Measurements from ENCODE around the gene SMAD1. TPM values are rescaled to one million over a fixed set of nuclear protein-coding genes. Genes with fewer than 3 reads are reported as not detected.

SMAD1 gene
- polyA plus RNA-seq, 1 of the 3 experiments (the other 2 are of a cell fraction), result 46.0 TPM

GRCh38 chr4:145493166-145493565 is 11.5 kb downstream of the SMAD1 start:
- peaks cover 77% of the 10 kb centered on the region for H3K79me2 ChIP-seq (ENCODE audit: insufficient read depth)
- TF ChIP-seq TAF1 (IDR thresholded peaks at IDR 0.05; ENCODE audit: borderline replicate concordance, low read depth, low read length) (no peak), PBX3 (IDR thresholded peaks at IDR 0.05) (no peak)
- 86% methylated on average over 2 of the region's 2 CpGs for WGBS (ENCODE audit: low lambda C conversion rate)

GRCh38 chr4:145494666-145495270 is 13.1 kb downstream of the SMAD1 start:
- peaks cover 64% of the 10 kb centered on the region; the same call in 1 of the 2 replicates for H3K79me2 ChIP-seq (ENCODE audit: insufficient read depth)
- 90% methylated on average over 4 of the region's 4 CpGs for WGBS (ENCODE audit: low lambda C conversion rate)

More at GRCh38 chr4:145493166-145493565, 11.5 kb downstream of the SMAD1 start:
- H3K27me3 ChIP-seq (ENCODE audit: insufficient read depth), result no peaks in the 10 kb centered on the region
- peaks cover 22% of the 10 kb centered on the region for H4K20me1 ChIP-seq (ENCODE audit: insufficient read depth)
- H3K9ac ChIP-seq, result no peak overlapping the region
- POLR2A ChIA-PET, result interaction anchor here (1.4 kb wide), 1 partner anchor 9 kb away, joined by 3 read pairs; no protein-coding TSS in a partner anchor
- no peaks in the 10 kb centered on the region for H3K9me2 ChIP-seq
- no peaks in the 10 kb centered on the region for H3K36me3 ChIP-seq (replicated peaks in 1 of 2; ENCODE audit: control insufficient read depth in 1 of 2, insufficient read depth in 2 of 2, low read length in 1 of 2)
- no peak overlapping the region for H2AFZ ChIP-seq (ENCODE audit: low read depth)
- H3K9me3 ChIP-seq, result no peaks in the 10 kb centered on the region
- H3K4me3 ChIP-seq (ENCODE audit: low read depth in 2 of 2, low read length in 1 of 2), result no peak overlapping the region
- CTCF ChIA-PET, result no interaction called here
- H3K27ac ChIP-seq (ENCODE audit: low read depth in 2 of 2, low read length in 1 of 2), result no peak overlapping the region
- DNase-seq, result no peak
- H3K4me2 ChIP-seq, result no peak overlapping the region
- H3F3A ChIP-seq (replicated peaks; ENCODE audit: insufficient read depth), result no peaks in the 10 kb centered on the region
- peaks cover 0 to 2% of the 10 kb centered on the region in 2 experiments; a peak in 2 of 4 replicates for H3K4me1 ChIP-seq (ENCODE audit: control insufficient read depth in 1 of 2, insufficient read depth in 2 of 2, low read depth in 1 of 2, low read length in 1 of 2)

GRCh38 chr4:145496292-145496691 is 14.6 kb downstream of the SMAD1 start:
- WGBS (ENCODE audit: low lambda C conversion rate), result 95% methylated on average over 5 of the region's 5 CpGs
- TF ChIP-seq FOXJ3 (CRISPR knock-in tag; IDR thresholded peaks at IDR 0.05) (no peak), FOXM1 (IDR thresholded peaks at IDR 0.05; ENCODE audit: low read depth) (no peak), TCF12 (IDR thresholded peaks at IDR 0.05) (no peak), CTCF (IDR thresholded peaks at IDR 0.05) (no peak), JUND (IDR thresholded peaks at IDR 0.05) (no peak), GABPA (IDR thresholded peaks at IDR 0.05; ENCODE audit: low read depth) (no peak), TAF1 (IDR thresholded peaks at IDR 0.05; ENCODE audit: borderline replicate concordance, low read depth, low read length) (no peak), EP300 (IDR thresholded peaks at IDR 0.05; ENCODE audit: borderline replicate concordance in 1 of 2, low read depth in 1 of 2, low read length in 1 of 2) (no peak), RAD21 (IDR thresholded peaks at IDR 0.05; ENCODE audit: low read length) (no peak), USF1 (IDR thresholded peaks at IDR 0.05; ENCODE audit: borderline replicate concordance, low read depth) (no peak), GATA2 (CRISPR knock-in tag; IDR thresholded peaks at IDR 0.05) (no peak)

More at GRCh38 chr4:145494666-145495270, 13.1 kb downstream of the SMAD1 start:
- Histone ChIP-seq H3K9ac (no peak overlapping the region), H3F3A (replicated peaks; ENCODE audit: insufficient read depth) (no peaks in the 10 kb centered on the region), H4K20me1 (ENCODE audit: insufficient read depth) (peaks cover 16% of the 10 kb centered on the region), H3K9me2 (no peaks in the 10 kb centered on the region), H3K4me3 (ENCODE audit: low read depth in 2 of 2, low read length in 1 of 2) (no peak overlapping the region), H2AFZ (ENCODE audit: low read depth) (no peak overlapping the region), H3K27me3 (ENCODE audit: insufficient read depth) (no peaks in the 10 kb centered on the region), H3K9me3 (no peaks in the 10 kb centered on the region), H3K36me3 (replicated peaks in 1 of 2; ENCODE audit: control insufficient read depth in 1 of 2, insufficient read depth in 2 of 2, low read length in 1 of 2) (no peaks in the 10 kb centered on the region), H3K4me2 (no peak overlapping the region), H3K27ac (ENCODE audit: low read depth in 2 of 2, low read length in 1 of 2) (no peak overlapping the region), H3K4me1 (ENCODE audit: control insufficient read depth in 1 of 2, insufficient read depth in 2 of 2, low read depth in 1 of 2, low read length in 1 of 2) (peaks cover 0 to 2% of the 10 kb centered on the region in 2 experiments; a peak in 2 of 4 replicates)
- CTCF ChIA-PET, result interaction anchor here (0.9 kb wide), 1 partner anchor 31 kb away, joined by 3 read pairs; no protein-coding TSS in a partner anchor
- TF ChIP-seq RXRA (IDR thresholded peaks at IDR 0.05; ENCODE audit: borderline replicate concordance, low read depth), result no peak
- no peak for TF ChIP-seq JUND (IDR thresholded peaks at IDR 0.05)
- TF ChIP-seq SMC3 (IDR thresholded peaks at IDR 0.05; ENCODE audit: low read depth, low read length), result no peak
- TF ChIP-seq EP300 (IDR thresholded peaks at IDR 0.05; ENCODE audit: borderline replicate concordance in 1 of 2, low read depth in 1 of 2, low read length in 1 of 2), result no peak
- TF ChIP-seq IRF3 (IDR thresholded peaks at IDR 0.05; ENCODE audit: low read depth, low read length), result no peak
- no peak for TF ChIP-seq EZH2phosphoT487 (IDR thresholded peaks at IDR 0.05; ENCODE audit: borderline replicate concordance, low read depth)
- no peak for DNase-seq
- POLR2A ChIA-PET, result no interaction called here

More at GRCh38 chr4:145496292-145496691, 14.6 kb downstream of the SMAD1 start:
- Histone ChIP-seq H3K9me2 (no peaks in the 10 kb centered on the region), H3K79me2 (ENCODE audit: insufficient read depth) (peaks cover 68% of the 10 kb centered on the region; the same call in 1 of the 2 replicates), H2AFZ (ENCODE audit: low read depth) (no peak overlapping the region), H3K9ac (no peak overlapping the region), H4K20me1 (ENCODE audit: insufficient read depth) (peaks cover 10% of the 10 kb centered on the region), H3K27ac (ENCODE audit: low read depth in 2 of 2, low read length in 1 of 2) (no peak overlapping the region), H3F3A (replicated peaks; ENCODE audit: insufficient read depth) (no peaks in the 10 kb centered on the region), H3K36me3 (replicated peaks in 1 of 2; ENCODE audit: control insufficient read depth in 1 of 2, insufficient read depth in 2 of 2, low read length in 1 of 2) (no peaks in the 10 kb centered on the region), H3K9me3 (no peaks in the 10 kb centered on the region), H3K4me1 (ENCODE audit: control insufficient read depth in 1 of 2, insufficient read depth in 2 of 2, low read depth in 1 of 2, low read length in 1 of 2) (no peaks in the 10 kb centered on the region; a peak in 2 of 4 replicates), H3K27me3 (ENCODE audit: insufficient read depth) (no peaks in the 10 kb centered on the region), H3K4me2 (no peak overlapping the region), H3K4me3 (ENCODE audit: low read depth in 2 of 2, low read length in 1 of 2) (no peak overlapping the region)
- CTCF ChIA-PET, result interaction anchor here (0.9 to 1.0 kb wide), 2 partner anchors 12 to 13 kb away, joined by 3 to 4 read pairs; no protein-coding TSS in a partner anchor
- no peak for DNase-seq
- POLR2A ChIA-PET, result no interaction called here

All from SK-N-SH (cell line).